HL-60 (cell line): Measurements from ENCODE around the gene HOXB1.

ENCODE experiments used
- CTCF ChIP-seq: IDR thresholded peaks from one replicate; pipeline ENCODE4 v1.5.1; 2011; ENCODE audit warnings: low read length, control low read depth, inconsistent platforms; ENCODE audit not compliant: insufficient read depth
- POLR2AphosphoS5 ChIP-seq: IDR thresholded peaks from 2 replicates; pipeline ENCODE4 v1.6.1; 2012; ENCODE audit warnings: low read depth

GRCh38 chr17:48500435-48501426, 30.1 kb downstream of the HOXB1 start:
- TF ChIP-seq CTCF (no peak), POLR2AphosphoS5 (no peak)
